SK-N-MC (cell line): Measurements from ENCODE around the gene HAUS8.
A peak's percentile ranks its signal among the peaks of the same experiment; 100 is the strongest.

ENCODE experiments used
- DNase-seq: peaks from one replicate; pipeline ENCODE4 v3.0.0-alpha.2; 2011; ENCODE audit warnings: low read depth, low spot score
- H3K27ac ChIP-seq: fragments of 200-600 bp; sonication (generic); 2 replicates; pipeline ENCODE4 v1.5.1; 2016; ENCODE audit warnings: mixed run types
- H3K36me3 ChIP-seq: fragments of 200-600 bp; sonication (generic); 2 replicates; pipeline ENCODE4 v1.6.1; 2017; ENCODE audit warnings: antibody characterized with exemption, low read length, mixed read lengths; ENCODE audit not compliant: insufficient read depth
- H3K4me3 ChIP-seq: fragments of 200-600 bp; sonication (generic); 2 replicates; pipeline ENCODE4 v1.5.1; 2016
- H3K9ac ChIP-seq: fragments of 200-600 bp; sonication (generic); 2 replicates; pipeline ENCODE4 v1.8.0; 2017; ENCODE audit warnings: mixed run types, mixed read lengths; ENCODE audit not compliant: insufficient read length
- H3K9me3 ChIP-seq: fragments of 200-600 bp; sonication (generic); 2 replicates; pipeline ENCODE4 v1.6.1; 2017; ENCODE audit warnings: low read depth, mild to moderate bottlenecking, antibody characterized with exemption, low read length, moderate library complexity, mixed read lengths
- EZH2 ChIP-seq: fragments of 200-600 bp; sonication (generic); IDR thresholded peaks from one replicate; pipeline ENCODE4 v1.6.1; 2017; ENCODE audit warnings: antibody characterized with exemption
- FOXP2 ChIP-seq: optimal IDR thresholded peaks from 2 replicates; pipeline ENCODE3; 2011; ENCODE audit warnings: mild to moderate bottlenecking, moderate library complexity; ENCODE audit not compliant: insufficient read depth; ENCODE audit errors: extremely low read length, control extremely low read depth
- POLR2AphosphoS5 ChIP-seq: IDR thresholded peaks from 2 replicates; pipeline ENCODE4 v1.6.1; 2012; ENCODE audit warnings: mild to moderate bottlenecking, low read depth, low read length, borderline replicate concordance

Gene HAUS8

GRCh38 chr19:17073869-17074633 lies 1.2 kb downstream of the HAUS8 start:
- H3K9ac ChIP-seq = peak overlapping the region; percentile 95
- DNase-seq = no peak
- TF ChIP-seq FOXP2 = no peak

GRCh38 chr19:17070912-17071311 lies 4.3 kb downstream of the HAUS8 start:
- TF ChIP-seq POLR2AphosphoS5 (no peak), FOXP2 (no peak), EZH2 (no peak)
- peaks cover 42% of the 10 kb centered on the region; the same call in 1 of the 2 replicates for H3K36me3 ChIP-seq
- H3K9ac ChIP-seq = no peak overlapping the region
- H3K9me3 ChIP-seq = no peaks in the 10 kb centered on the region
- H3K4me3 ChIP-seq = no peak overlapping the region
- no peak for DNase-seq
- H3K27ac ChIP-seq = no peak overlapping the region

More at GRCh38 chr19:17073869-17074633, 1.2 kb downstream of the HAUS8 start:
- Histone ChIP-seq H3K4me3 (peak overlapping the region; percentile 100), H3K36me3 (peaks cover 25% of the 10 kb centered on the region; the same call in 1 of the 2 replicates), H3K27ac (no peak overlapping the region), H3K9me3 (no peaks in the 10 kb centered on the region)

- Histone ChIP-seq H3K9ac (no peak overlapping the region), H3K27ac (no peak overlapping the region), H3K4me3 (no peak overlapping the region), H3K36me3 (peaks cover 42% of the 10 kb centered on the region; the same call in 1 of the 2 replicates), H3K9me3 (no peaks in the 10 kb centered on the region)
- DNase-seq = no peak
- TF ChIP-seq FOXP2 = no peak
- no peak for TF ChIP-seq EZH2
- TF ChIP-seq POLR2AphosphoS5 = no peak
Observed at GRCh38 chr19:17070421-17070820, 4.8 kb downstream of the HAUS8 start.

GRCh38 chr19:17069193-17069592 lies 6.1 kb downstream of the HAUS8 start:
- no peak overlapping the region for H3K4me3 ChIP-seq
- H3K36me3 ChIP-seq = peaks cover 42% of the 10 kb centered on the region; the same call in 1 of the 2 replicates
- H3K9me3 ChIP-seq = no peaks in the 10 kb centered on the region
- no peak overlapping the region for H3K9ac ChIP-seq
- DNase-seq = no peak
- no peak overlapping the region for H3K27ac ChIP-seq
- TF ChIP-seq POLR2AphosphoS5 (no peak), FOXP2 (no peak), EZH2 (no peak)

GRCh38 chr19:17063428-17063827 lies 11.8 kb downstream of the HAUS8 start:
- Histone ChIP-seq H3K27ac (no peak overlapping the region), H3K9me3 (no peaks in the 10 kb centered on the region), H3K4me3 (no peak overlapping the region), H3K9ac (no peak overlapping the region), H3K36me3 (peaks cover 34% of the 10 kb centered on the region)
- DNase-seq = no peak
- TF ChIP-seq POLR2AphosphoS5 (no peak), EZH2 (no peak), FOXP2 (no peak)

GRCh38 chr19:17061691-17062090 lies 13.6 kb downstream of the HAUS8 start:
- DNase-seq = no peak
- H3K4me3 ChIP-seq = no peak overlapping the region
- no peaks in the 10 kb centered on the region for H3K9me3 ChIP-seq
- no peak overlapping the region for H3K9ac ChIP-seq
- peaks cover 40% of the 10 kb centered on the region for H3K36me3 ChIP-seq
- TF ChIP-seq EZH2 = no peak
- no peak for TF ChIP-seq POLR2AphosphoS5
- TF ChIP-seq FOXP2 = no peak
- no peak overlapping the region for H3K27ac ChIP-seq

- no peak overlapping the region for H3K4me3 ChIP-seq
- no peak for TF ChIP-seq EZH2
- TF ChIP-seq POLR2AphosphoS5 = no peak
- no peak for TF ChIP-seq FOXP2
- DNase-seq = no peak
- no peak overlapping the region for H3K9ac ChIP-seq
- H3K27ac ChIP-seq = no peak overlapping the region
- peaks cover 35% of the 10 kb centered on the region for H3K36me3 ChIP-seq
- no peaks in the 10 kb centered on the region for H3K9me3 ChIP-seq
Observed at GRCh38 chr19:17061205-17061604, 14.0 kb downstream of the HAUS8 start.

GRCh38 chr19:17060802-17061201 lies 14.4 kb downstream of the HAUS8 start:
- Histone ChIP-seq H3K36me3 (peaks cover 37% of the 10 kb centered on the region), H3K9me3 (no peaks in the 10 kb centered on the region), H3K9ac (no peak overlapping the region), H3K4me3 (no peak overlapping the region), H3K27ac (no peak overlapping the region)
- TF ChIP-seq EZH2 (no peak), POLR2AphosphoS5 (no peak), FOXP2 (no peak)
- DNase-seq = no peak

GRCh38 chr19:17058236-17058635 lies 17.0 kb downstream of the HAUS8 start:
- TF ChIP-seq POLR2AphosphoS5 = no peak
- no peak for TF ChIP-seq EZH2
- no peak for TF ChIP-seq FOXP2
- Histone ChIP-seq H3K36me3 (peaks cover 39% of the 10 kb centered on the region), H3K9ac (no peak overlapping the region), H3K27ac (no peak overlapping the region), H3K9me3 (no peaks in the 10 kb centered on the region), H3K4me3 (no peak overlapping the region)
- DNase-seq = no peak
